RPMI7951 (cell line): ENCODE results near the gene TSR3. TPM values are rescaled to one million over a fixed set of nuclear protein-coding genes. Genes with fewer than 3 reads are reported as not detected.
A peak's percentile ranks its signal among the peaks of the same experiment; 100 is the strongest.

Experiments
- DNase-seq: peaks from one replicate; pipeline ENCODE4 v3.0.0-alpha.2; 2012; ENCODE audit warnings: low read depth
- total RNA-seq: library from RNA; depleted of rRNA; stranded (reverse); fragments of >200 nt; shearing (Covaris generic); gene quantifications from 2 replicates; pipeline ENCODE4 v1.2.3, GENCODE V29; 2014

TSR3 gene
- total RNA-seq, 1 experiment from 2014 or later, result 50.0 TPM

DNA sequence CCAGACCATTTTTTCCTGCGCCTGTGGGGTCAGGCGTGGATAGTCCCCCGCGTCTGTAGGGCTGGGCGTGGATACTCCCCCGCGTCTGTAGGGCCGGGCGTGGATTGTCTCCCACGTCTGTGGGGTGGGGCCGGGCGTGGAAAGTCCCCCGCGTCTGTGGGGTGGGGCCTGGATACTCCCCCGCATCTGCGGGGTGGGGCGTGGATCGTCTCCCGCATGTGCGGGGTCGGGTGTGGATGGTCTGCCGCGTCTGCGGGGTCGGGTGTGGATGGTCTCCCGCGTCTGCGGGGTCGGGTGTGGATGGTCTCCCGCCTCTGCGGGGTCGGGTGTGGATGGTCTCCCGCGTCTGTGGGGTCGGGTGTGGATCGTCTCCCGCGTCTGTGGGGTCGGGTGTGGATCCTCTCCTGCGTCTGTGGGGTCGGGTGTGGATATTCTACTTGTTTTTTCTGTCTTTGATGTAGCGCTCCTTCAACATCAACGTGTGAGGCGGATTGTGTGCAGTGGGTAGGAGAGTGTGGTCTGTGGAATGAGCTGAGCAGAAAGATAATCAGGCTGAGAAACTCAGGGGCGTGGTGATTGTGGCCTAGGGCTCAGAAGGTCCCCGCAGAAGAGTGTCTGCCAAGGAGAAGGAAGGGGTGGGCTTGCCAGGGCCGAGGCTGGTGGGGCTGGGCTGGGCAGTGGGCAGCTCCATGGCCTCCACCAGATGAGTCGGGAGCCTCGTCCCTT lies 3.3 kb upstream of the TSR3 start:
- no peak for DNase-seq

DNA sequence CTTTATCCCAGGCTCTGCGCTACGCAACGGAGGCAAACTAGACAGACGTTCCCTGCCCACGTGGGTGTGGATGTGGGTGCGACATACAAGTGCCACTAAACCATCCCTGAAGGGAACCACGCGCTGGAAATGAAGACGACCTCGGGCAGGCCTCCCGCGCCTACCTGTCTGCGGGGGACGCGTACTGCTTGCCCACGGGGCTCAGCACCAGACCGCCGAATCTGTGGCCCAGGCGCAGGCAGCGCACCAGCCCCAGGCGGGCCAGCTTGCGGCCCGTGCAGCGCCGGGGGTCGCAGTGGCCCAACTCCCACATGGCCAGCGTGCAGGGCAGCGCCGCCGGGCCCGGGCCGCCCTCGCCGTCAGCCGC lies 480 bp downstream of the TSR3 start:
- no peak for DNase-seq

DNA sequence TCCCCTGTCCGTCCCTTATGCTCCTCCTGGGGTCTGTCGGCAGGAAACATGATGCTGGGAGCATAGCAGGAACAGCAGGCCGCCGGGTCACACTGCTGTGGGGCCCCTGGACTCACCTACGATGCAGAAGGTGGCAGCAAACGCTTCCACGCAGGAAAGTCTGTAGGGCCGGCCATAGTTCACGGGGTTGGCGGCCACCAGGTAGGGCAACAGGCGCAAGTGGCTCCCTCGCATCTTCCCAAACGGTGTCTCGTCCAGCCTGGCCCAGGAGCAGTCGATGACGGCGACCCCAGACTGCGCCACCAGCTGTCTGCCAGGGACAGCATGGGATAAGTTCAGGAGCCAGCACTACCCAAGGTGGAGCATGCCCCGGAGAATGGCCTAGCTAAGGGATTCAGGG lies 987 bp downstream of the TSR3 start:
- no peak for DNase-seq

DNA sequence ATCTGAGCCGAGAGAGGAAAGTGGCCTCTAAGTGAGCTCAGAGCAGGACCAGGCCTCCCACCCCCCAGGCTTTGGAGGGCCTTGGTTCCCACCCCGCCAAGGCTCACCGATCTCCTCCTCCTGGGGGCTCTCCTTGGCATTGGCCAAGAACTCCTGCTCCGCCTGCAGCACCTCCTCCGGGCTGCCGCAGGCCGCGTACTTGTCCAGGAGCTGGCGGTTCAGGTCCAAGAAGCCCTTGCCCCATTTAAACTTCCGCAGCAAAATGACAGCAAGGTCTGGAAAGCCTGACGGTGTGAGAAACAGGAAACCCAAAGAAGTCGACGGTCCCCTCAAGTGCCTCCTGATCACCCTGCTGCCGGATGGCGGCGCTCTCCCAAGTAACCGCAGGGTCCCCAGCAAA lies 1.7 kb downstream of the TSR3 start:
- DNase-seq, result no peak

DNA sequence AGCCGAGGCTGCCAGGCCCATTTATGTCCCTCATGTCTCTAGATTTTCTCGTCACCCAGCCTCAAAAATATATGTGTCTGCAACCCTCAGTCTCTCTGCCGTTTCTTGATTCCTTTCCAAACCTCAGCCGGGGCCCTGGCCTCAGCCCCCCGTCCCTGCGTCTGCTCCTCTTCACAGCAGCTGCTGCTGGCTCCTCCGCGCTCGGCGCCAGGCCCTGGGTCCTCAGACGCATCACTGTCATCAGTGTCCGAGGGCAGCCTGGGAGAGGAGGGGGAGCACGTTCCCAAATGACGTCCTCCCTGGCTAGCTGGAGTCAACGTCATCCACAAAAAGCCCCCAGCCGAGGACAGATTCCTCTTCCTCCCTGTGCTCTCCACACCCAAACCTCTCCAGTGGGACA lies 2.3 kb downstream of the TSR3 start:
- no peak for DNase-seq

DNA sequence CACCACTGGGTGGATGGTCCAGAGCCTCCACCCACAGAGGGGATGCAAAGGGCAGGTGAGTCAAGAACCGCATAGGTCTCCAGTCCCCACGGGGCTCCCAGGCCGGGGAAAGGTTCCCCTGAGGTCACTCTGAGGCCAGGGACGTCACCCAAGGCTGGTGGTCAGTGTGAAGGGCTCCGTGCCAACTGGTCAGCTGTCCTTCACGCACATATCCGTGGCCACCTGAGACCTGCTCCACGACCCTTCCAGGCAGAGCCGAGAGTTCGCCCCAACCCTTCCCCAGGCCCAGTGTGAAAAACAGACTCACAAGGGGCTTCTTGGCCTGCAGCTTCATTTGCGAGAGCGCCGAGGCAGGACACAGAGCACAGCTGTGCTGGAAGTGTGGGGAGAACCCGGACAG lies 2.8 kb downstream of the TSR3 start:
- DNase-seq, result no peak

DNA sequence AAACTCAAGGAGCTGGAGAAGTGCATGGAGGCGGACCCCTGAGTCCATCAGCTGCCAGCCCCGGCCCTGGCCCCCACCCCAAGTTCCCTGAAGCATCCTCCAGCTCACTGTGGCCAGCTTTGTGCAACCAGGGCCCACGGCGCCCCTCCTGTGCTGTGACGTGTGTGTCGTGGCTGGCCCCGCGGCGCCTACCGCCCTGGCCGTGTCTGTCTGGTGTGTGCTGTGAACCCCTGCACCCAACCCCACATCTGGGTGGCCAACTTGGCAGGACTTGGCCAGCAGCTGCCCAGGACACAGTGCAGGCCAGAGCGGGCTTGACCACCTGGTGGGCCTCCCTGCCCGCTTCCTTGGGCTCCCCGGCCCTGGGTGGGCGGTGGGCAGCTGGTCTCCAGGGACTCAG lies 3.2 kb downstream of the TSR3 start:
- DNase-seq, result no peak

DNA sequence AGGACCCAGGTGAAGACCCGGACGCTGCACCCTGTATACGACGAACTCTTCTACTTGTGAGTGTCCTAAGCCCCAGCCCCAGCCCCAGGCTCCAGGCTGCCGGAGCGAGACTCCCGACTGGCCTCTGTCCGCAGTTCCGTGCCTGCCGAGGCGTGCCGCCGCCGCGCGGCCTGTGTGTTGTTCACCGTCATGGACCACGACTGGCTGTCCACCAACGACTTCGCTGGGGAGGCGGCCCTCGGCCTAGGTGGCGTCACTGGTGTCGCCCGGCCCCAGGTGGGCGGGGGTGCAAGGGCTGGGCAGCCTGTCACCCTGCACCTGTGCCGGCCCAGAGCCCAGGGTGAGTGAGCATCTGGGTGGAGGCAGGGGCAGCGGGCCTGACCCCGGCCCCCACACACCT lies 3.7 kb downstream of the TSR3 start:
- DNase-seq, result no peak

DNA sequence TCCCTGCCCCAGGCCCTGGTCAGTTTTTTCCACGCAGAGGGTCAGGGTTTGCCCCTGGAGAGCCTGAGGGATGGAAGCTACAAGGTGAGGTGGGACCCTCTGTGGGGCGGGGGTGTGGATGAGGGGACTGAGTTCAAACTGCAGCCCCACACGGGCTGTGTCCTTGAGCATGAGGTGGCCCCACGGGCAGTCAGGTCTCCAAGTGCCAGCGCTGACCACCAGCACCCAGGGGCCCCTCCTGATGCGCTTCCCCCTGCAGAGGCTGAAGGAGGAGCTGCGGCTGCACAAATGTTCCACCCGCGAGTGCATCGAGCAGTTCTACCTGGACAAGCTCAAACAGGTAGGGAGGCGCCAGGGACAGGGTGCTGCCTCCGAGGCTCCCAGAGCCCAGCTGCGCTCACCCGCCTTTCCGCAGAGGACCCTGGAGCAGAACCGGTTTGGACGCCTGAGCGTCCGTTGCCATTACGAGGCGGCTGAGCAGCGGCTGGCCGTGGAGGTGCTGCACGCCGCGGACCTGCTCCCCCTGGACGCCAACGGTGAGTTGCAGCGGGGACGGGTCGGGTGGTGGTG lies 4.3 kb downstream of the TSR3 start:
- no peak for DNase-seq

DNA sequence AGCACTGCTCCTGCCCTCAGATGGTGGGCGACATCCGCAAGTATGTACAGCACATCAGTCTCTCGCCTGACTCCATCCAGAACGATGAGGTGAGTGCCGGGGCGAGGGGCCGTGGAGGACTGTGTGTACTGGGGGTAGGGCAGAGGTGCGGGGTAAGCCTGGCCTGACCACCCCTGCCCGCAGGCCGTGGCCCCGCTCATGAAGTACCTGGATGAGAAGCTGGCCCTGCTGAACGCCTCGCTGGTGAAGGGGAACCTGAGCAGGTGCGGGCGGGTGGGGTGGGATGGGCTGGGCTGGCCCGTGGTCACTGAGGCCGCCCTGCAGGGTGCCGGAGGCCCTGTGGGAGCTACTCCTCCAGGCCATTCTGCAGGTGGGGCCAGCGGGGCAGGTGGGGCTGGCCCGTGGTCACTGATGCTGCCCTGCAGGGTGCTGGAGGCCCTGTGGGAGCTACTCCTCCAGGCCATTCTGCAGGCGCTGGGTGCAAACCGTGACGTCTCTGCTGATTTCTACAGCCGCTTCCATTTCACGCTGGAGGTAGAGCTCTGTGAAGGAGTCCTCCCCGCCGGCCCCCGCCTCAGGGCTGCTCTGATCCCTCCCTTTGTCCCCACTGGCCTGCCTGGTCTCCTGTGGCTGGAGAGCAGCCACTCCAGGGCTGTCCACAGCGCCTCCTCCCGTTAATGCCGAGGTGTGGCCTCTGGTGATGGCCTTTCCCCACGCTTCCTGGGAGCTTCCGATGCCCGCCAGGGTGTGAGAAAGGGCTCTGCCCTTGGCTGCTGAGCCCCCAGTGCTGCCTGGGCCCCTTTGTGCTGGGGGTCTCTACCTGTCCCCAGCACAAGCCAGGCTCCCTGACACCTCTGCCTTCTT lies 5.0 kb downstream of the TSR3 start:
- peak; percentile 21 for DNase-seq

DNA sequence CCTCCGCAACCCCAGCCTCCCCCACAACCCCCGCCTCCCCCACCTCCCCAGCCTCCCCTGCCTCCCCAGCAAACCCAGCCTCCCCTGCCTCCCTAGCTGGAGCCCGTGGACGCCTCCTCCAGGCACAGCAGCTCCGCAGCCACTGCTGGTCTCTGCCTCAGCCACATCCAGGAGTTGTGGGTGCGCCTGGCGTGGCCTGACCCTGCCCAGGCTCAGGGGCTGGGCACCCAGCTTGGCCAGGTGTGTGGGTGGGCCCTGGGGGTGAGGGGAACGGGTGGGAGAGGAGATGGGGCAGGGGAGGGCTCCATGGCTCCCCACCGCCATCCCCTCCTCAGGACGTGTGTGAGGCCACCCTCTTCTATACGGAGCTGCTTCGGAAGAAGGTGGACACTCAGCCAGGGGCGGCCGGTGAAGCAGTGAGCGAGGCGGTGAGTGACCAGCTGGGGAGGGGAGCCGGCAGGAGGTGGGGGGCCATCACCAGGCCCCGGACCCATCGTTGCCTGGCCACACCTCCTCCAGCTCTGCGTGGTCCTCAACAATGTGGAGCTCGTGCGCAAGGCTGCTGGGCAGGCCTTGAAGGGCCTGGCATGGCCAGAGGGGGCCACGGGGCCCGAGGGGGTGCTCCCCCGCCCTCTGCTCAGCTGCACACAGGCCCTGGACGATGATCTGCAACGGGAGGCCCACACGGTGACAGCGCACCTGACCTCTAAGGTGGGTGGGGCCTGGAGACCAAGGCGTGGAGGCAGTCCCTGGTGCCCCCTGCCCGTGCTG lies 5.8 kb downstream of the TSR3 start:
- DNase-seq, result no peak

DNA sequence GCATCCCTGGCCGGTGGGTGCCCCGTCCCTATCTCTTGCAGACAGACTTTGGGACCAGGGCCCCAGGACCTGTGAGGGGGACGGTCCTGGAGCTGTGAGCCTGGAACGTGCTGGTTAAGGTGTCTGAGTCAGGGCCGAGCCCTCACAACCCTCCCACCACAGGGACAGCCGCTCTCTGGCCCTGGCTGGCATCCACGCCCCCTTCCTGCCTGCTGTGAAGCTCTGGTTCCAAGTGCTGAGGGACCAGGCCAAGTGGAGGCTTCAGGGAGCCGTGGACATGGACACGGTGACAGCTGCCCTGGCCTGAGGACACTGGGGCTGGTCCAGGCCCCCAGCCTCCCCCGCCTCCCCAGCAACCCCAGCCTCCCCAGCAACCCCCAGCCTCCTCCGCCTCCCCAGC lies 6.6 kb downstream of the TSR3 start:
- peak; percentile 13 for DNase-seq

DNA sequence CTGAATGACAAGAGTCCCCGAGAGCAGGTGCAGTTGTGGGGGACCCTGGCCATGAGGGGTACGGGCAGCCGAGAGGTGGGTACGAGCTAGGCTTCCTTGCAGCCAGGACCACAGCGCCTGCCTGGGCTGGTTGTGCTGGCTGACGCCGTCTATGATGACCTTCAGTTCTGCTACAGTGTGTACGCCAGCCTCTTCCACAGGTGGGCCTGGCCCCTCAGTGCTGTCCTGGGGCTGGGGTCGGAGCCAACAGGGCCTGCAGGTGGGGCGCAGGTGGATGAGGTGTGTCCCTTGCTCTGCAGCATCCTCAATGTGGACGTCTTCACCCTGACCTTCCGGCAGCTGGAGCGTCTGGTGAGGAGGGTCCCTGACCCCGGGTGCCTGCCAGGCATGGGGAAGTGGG lies 7.2 kb downstream of the TSR3 start:
- no peak for DNase-seq

DNA sequence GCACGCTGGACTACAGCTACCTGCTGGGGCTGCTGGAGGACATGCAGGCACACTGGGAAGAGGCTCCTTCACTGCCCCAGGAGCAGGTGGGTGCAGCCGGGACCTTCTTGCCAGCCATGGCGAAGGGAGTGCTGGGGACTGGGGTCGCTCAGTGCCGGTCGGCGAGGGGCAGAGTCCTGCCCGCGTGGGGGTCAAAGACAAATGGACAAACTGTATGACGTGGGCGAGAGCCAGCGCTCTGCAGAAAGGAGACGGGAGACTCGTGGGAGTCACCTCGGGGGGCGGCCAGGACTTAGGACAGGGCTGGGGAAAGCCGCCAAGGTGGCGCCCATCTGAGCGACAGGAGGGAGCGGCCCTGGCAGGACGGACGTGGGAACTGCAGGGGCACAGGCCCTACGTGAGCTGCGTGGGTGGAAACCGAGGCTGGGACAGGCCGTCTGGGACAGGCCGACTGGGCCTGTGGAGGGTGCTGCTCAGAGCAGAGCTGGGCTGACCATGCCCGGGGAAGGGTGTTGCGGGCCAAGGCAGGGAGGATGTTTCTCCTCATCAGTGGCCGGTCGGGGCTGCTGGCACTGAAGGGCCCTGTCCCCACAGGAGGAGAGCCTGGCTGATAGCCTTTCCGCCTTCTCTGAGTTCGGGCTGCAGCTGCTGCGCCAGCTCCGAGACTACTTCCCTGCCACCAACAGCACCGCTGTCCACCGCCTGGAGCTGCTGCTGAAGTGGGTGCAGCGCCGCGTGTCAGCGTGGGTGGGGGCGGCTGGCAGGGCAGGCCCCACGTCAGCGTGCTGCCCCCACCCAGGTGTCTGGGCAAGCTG lies 8.0 kb downstream of the TSR3 start:
- DNase-seq, result no peak

DNA sequence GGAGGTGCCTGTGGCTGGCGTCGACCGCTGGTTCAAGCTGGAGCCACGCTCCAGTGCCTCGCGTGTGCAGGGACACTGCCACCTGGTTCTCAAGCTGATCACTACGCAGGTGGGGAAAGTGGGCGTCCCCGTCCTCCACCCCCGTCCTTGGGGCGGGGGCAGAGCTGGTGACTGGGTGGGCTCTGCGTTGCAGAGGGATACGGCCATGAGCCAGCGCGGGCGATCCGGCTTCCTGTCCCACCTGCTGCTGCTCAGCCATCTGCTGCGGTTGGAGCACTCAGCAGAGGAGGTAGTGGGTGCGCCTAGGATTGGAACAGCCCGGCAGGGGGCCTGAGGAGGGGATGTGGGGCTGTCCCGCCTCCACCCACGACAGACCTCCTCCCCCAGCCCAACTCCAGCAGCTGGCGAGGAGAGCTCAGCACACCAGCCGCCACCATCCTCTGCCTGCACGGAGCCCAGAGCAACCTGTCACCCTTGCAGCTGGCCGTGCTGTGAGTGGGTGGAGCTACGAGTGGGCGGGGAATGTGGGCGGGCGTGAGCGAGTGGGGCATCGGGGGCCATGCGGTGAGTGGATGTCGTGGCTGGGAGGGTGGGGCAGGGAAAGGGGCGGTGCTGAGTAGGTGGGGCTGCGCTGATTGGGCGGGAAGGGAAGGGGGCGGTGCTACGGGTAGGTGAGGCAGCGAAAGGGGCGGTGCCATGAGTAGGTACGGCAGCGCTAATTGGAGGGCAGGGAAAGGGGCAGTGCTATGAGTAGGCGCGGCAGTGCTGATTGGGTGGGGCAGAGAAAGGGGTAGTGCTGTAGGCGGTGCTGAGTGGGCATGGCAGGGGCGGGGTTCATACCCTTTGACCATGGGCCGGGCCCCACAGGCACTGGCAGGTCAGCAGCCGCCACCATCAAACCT lies 8.9 kb downstream of the TSR3 start:
- peak; percentile 90 for DNase-seq

DNA sequence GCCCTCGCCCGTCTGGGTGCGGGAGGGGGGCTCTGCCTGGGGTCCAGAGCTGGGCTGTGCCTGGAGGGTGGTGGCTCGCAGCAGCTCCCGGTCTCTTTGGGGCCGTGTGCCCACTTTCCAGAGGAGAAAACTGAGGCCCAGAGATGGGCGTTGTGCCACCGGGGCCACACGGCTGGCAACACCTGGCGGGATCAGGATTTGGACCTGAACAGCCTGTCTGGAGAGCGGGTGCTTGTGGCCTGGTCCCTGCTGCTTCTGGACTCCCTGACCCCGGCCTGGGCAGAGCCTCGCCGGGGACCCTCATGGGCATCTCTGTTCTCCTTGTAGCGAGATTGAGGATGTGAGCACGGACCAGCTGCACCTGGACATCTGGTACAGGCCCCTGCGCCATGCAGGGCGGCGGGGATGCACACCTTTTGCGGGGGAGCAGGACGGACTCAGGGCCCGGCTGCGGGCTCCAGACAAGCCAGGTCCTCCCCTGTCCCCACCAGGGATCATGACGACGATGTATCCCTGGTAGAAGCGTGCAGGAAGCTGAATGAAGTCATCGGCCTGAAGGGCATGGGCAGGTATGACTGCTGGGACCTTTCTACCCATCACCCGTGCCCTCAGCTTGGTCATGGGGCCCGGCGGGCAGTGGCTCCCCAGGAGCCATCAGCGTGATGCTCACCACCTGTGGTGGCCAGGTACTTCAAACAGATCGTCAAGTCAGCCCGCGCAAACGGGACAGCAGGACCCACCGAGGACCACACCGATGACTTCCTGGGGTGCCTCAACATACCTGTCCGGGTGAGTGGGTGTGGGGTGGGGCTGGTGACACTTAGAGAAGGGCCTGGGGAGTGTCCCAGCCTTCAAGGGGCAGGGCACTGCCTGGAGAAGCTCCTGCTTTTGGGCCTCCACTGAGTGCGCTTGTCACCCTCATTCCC lies 9.9 kb downstream of the TSR3 start:
- DNase-seq, result no peak

DNA sequence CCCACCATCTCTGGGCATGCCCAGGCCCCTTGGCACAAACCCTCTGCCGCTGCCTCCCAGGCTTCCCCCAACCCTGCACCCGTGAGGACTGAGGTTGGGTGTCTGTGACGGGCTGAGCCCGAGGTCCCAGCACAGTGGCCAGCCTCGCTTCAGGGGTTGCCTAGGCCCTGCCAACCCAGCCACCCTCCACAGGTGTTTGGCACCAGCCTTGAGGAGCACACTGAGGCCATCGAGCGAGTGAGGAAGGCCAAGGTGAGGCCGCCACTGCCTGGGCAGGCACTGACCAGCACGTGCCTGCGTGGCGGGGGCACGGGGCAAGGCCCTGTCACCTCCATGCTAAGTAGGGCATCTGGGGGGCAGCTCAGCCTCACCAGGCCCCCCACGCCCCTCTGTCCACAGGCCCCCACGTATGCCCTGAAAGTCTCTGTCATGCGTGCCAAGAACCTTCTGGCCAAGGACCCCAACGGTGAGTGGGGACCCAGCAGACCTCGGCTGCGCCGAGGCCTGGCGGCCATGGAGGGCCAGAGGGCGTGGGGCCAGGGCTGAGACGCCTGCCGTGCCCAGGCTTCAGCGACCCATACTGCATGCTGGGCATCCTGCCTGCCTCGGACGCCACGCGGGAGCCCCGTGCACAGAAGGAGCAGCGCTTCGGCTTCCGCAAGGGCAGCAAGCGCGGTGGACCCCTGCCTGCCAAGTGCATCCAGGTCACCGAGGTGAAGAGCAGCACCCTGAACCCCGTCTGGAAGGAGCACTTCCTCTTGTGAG lies 10.8 kb downstream of the TSR3 start:
- DNase-seq, result no peak

DNA sequence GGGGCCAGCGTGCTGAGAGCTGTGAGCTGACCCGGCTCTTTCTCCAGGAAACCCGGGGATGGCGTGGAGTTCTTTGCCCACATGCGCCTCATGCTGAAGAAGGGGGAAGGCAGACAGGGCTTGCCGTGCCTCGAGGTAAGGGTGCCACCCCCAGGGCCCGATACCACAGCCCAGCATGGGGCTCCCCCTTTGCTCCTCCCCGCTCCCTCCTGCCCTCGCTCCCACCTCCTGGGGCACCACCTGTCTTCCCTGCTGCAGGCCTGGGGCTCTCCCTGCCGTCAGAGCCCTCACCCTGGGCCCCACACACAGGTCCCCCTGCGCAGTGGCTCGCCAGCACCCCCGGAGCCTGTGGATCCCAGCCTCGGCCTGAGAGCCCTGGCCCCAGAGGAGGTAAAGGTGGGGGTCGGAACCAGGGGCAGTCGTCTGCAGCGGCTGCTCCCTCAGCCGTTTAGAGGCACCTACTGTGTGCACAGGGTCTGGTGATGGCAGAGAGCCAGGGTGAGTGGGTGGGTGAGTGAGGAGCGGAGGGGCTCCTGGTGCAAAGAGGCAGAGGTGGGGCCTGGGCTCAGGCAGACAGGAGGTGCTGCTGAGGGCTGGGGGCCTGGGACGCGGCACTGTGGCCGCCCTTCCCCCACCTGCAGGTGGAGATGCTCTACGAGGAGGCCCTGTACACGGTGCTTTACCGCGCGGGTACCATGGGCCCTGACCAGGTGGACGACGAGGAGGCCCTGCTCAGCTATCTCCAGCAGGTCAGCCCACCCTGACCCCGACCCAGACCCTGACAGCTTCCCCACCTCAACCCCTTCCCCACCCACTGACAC lies 12.6 kb downstream of the TSR3 start:
- DNase-seq, result no peak
